HEK293 (cell line): ENCODE results near the gene KCNMA1.

Experiments used
- CTCF ChIA-PET: fragments of 350-600 bp; formaldehyde crosslinking; extraction: SDS; loops from one replicate; lab custom pipeline; 2021; ENCODE audit warnings: antibody characterized with exemption; lab: Yijun Ruan, JAX
- POLR2A ChIA-PET: fragments of 300-600 bp; formaldehyde crosslinking; extraction: SDS; loops from one replicate; lab custom pipeline; 2020; ENCODE audit warnings: antibody characterized with exemption, inconsistent platforms; lab: Yijun Ruan, JAX
- H3K27ac ChIP-seq: fragments of 200-500 bp; sonication (Bioruptor generic); 2 replicates; pipeline ENCODE4 v1.5.1; 2014; ENCODE audit warnings: low read depth, low read length, control low read depth, inconsistent platforms; ENCODE audit errors: extremely low read depth
- H3K36me3 ChIP-seq, 2 experiments: fragments of 200-500 bp in 1 of 2; sonication (Bioruptor generic) in 1 of 2; 1 replicate in 1 of 2; 2 replicates in 1 of 2; pipeline ENCODE4 v1.5.1; 2014 to 2017; ENCODE audit warnings: inconsistent platforms in 2 of 2, low read length in 2 of 2; ENCODE audit not compliant: control insufficient read depth in 2 of 2, insufficient read depth in 1 of 2
- H3K4me1 ChIP-seq: fragments of 200-500 bp; sonication (Bioruptor generic); 2 replicates; pipeline ENCODE4 v1.5.1; 2014; ENCODE audit warnings: mild to moderate bottlenecking, low read length, inconsistent platforms; ENCODE audit not compliant: control insufficient read depth, insufficient read depth
- H3K4me3 ChIP-seq: 2 replicates; pipeline ENCODE4 v1.5.1; 2011; ENCODE audit warnings: low read depth, mild to moderate bottlenecking, control low read depth, low read length, moderate library complexity
- H3K9me3 ChIP-seq: fragments of 200-500 bp; sonication (Bioruptor generic); 2 replicates; pipeline ENCODE4 v1.5.1; 2014; ENCODE audit warnings: low read depth, low read length, inconsistent platforms; ENCODE audit not compliant: control insufficient read depth, insufficient read depth
- CTCF ChIP-seq: fragments of 450-650 bp; formaldehyde crosslinking; IDR thresholded peaks from 2 replicates; pipeline ENCODE4 v1.5.1; 2016; ENCODE audit warnings: missing biosample characterization, missing genetic modification characterization
- KLF1 ChIP-seq: fragments of 450-650 bp; formaldehyde crosslinking; IDR thresholded peaks from 2 replicates; pipeline ENCODE4 v1.5.1; 2016; ENCODE audit warnings: missing biosample characterization, missing genetic modification characterization
- ZBTB21 ChIP-seq: fragments of 450-650 bp; formaldehyde crosslinking; IDR thresholded peaks from 2 replicates; pipeline ENCODE4 v1.5.1; 2017; ENCODE audit warnings: missing biosample characterization, missing genetic modification characterization
- ZBTB7A ChIP-seq: fragments of 450-650 bp; formaldehyde crosslinking; IDR thresholded peaks from 2 replicates; pipeline ENCODE4 v1.5.1; 2016; ENCODE audit warnings: low read depth, missing biosample characterization, missing genetic modification characterization
- ZFP3 ChIP-seq: fragments of 450-650 bp; formaldehyde crosslinking; IDR thresholded peaks from 2 replicates; pipeline ENCODE4 v1.5.1; 2016; ENCODE audit warnings: low read depth, missing biosample characterization, missing genetic modification characterization
- ZNF140 ChIP-seq: fragments of 450-650 bp; formaldehyde crosslinking; IDR thresholded peaks from 2 replicates; pipeline ENCODE4 v1.5.1; 2016; ENCODE audit warnings: missing biosample characterization, missing genetic modification characterization
- ZNF19 ChIP-seq: fragments of 450-650 bp; formaldehyde crosslinking; IDR thresholded peaks from 2 replicates; pipeline ENCODE4; 2016; ENCODE audit warnings: missing biosample characterization, missing genetic modification characterization, low read depth
- ZNF23 ChIP-seq: fragments of 450-650 bp; formaldehyde crosslinking; IDR thresholded peaks from 2 replicates; pipeline ENCODE4 v1.5.1; 2016; ENCODE audit warnings: missing biosample characterization, missing genetic modification characterization, borderline replicate concordance
- ZNF239 ChIP-seq: fragments of 450-650 bp; formaldehyde crosslinking; IDR thresholded peaks from 2 replicates; pipeline ENCODE4 v1.5.1; 2016; ENCODE audit warnings: missing biosample characterization, missing genetic modification characterization
- ZNF274 ChIP-seq, 2 experiments: fragments of 200-500 bp in 1 of 2; fragments of 450-650 bp in 1 of 2; sonication (Bioruptor generic) in 1 of 2; formaldehyde crosslinking in 1 of 2; IDR thresholded peaks; 2 replicates each; pipeline versions ENCODE4 v1.5.1 to v1.6.1; 2014 to 2016; ENCODE audit warnings: borderline replicate concordance in 1 of 2, inconsistent platforms in 1 of 2, low read length in 1 of 2, missing biosample characterization in 1 of 2, missing genetic modification characterization in 1 of 2
- ZNF341 ChIP-seq: fragments of 450-650 bp; formaldehyde crosslinking; IDR thresholded peaks from 2 replicates; pipeline ENCODE4; 2016; ENCODE audit warnings: low read depth, missing biosample characterization, missing genetic modification characterization
- ZNF366 ChIP-seq: fragments of 450-650 bp; formaldehyde crosslinking; conservative IDR thresholded peaks from 2 replicates; pipeline ENCODE4 v1.5.1; 2016; ENCODE audit warnings: missing biosample characterization, missing genetic modification characterization
- ZNF391 ChIP-seq: fragments of 450-650 bp; formaldehyde crosslinking; IDR thresholded peaks from 2 replicates; pipeline ENCODE4 v1.5.1; 2016; ENCODE audit warnings: low read depth, missing biosample characterization, missing genetic modification characterization, borderline replicate concordance
- ZNF416 ChIP-seq: fragments of 450-650 bp; formaldehyde crosslinking; IDR thresholded peaks from 2 replicates; pipeline ENCODE4 v1.5.1; 2016; ENCODE audit warnings: missing biosample characterization, missing genetic modification characterization
- ZNF513 ChIP-seq: fragments of 450-650 bp; IDR thresholded peaks from 2 replicates; pipeline ENCODE4 v1.5.1; 2018; ENCODE audit warnings: missing biosample characterization, missing genetic modification characterization
- ZNF555 ChIP-seq: fragments of 450-650 bp; formaldehyde crosslinking; conservative IDR thresholded peaks from 2 replicates; pipeline ENCODE4 v1.5.1; 2017; ENCODE audit warnings: missing biosample characterization, mild to moderate bottlenecking, missing genetic modification characterization, inconsistent platforms
- ZNF596 ChIP-seq: fragments of 450-650 bp; IDR thresholded peaks from 2 replicates; pipeline ENCODE4 v1.5.0; 2018; ENCODE audit warnings: missing biosample characterization, mild to moderate bottlenecking, missing genetic modification characterization, moderate library complexity
- ZNF639 ChIP-seq: fragments of 450-650 bp; formaldehyde crosslinking; IDR thresholded peaks from 2 replicates; pipeline ENCODE4 v1.5.1; 2016; ENCODE audit warnings: missing biosample characterization, missing genetic modification characterization
- ZNF76 ChIP-seq: fragments of 450-650 bp; formaldehyde crosslinking; IDR thresholded peaks from 2 replicates; pipeline ENCODE4; 2016; ENCODE audit warnings: low read depth, missing biosample characterization, missing genetic modification characterization, borderline replicate concordance
- ZNF785 ChIP-seq: fragments of 450-650 bp; formaldehyde crosslinking; IDR thresholded peaks from 2 replicates; pipeline ENCODE4 v1.5.1; 2016; ENCODE audit warnings: missing biosample characterization, missing genetic modification characterization
- ZSCAN4 ChIP-seq: fragments of 450-650 bp; formaldehyde crosslinking; IDR thresholded peaks from 2 replicates; pipeline ENCODE4 v1.5.1; 2017; ENCODE audit warnings: missing biosample characterization, missing genetic modification characterization
- TF ChIP-seq, protein P1 (sequence below): fragments of 450-650 bp; IDR thresholded peaks from 2 replicates; pipeline ENCODE4 v1.5.1; 2018; ENCODE audit warnings: missing biosample characterization, mild to moderate bottlenecking, missing genetic modification characterization
- TF ChIP-seq, protein P2 (sequence below): fragments of 450-650 bp; formaldehyde crosslinking; IDR thresholded peaks from 2 replicates; pipeline ENCODE4 v1.5.1; 2016; ENCODE audit warnings: missing biosample characterization, missing genetic modification characterization, borderline replicate concordance
- TF ChIP-seq, protein P3 (sequence below): IDR thresholded peaks from 2 replicates; pipeline ENCODE4 v1.6.1; 2011; ENCODE audit warnings: mild to moderate bottlenecking, low read depth, low read length, borderline replicate concordance

KCNMA1 gene

GRCh38 chr10:76990561-76990960, 647.0 kb downstream of the KCNMA1 start (continued):
- TF ChIP-seq ZBTB7A (tag by site-specific recombination) (no peak), ZFP3 (tag by site-specific recombination) (no peak), ZNF555 (tag by site-specific recombination) (no peak), ZNF140 (tag by site-specific recombination) (no peak)

DNA sequence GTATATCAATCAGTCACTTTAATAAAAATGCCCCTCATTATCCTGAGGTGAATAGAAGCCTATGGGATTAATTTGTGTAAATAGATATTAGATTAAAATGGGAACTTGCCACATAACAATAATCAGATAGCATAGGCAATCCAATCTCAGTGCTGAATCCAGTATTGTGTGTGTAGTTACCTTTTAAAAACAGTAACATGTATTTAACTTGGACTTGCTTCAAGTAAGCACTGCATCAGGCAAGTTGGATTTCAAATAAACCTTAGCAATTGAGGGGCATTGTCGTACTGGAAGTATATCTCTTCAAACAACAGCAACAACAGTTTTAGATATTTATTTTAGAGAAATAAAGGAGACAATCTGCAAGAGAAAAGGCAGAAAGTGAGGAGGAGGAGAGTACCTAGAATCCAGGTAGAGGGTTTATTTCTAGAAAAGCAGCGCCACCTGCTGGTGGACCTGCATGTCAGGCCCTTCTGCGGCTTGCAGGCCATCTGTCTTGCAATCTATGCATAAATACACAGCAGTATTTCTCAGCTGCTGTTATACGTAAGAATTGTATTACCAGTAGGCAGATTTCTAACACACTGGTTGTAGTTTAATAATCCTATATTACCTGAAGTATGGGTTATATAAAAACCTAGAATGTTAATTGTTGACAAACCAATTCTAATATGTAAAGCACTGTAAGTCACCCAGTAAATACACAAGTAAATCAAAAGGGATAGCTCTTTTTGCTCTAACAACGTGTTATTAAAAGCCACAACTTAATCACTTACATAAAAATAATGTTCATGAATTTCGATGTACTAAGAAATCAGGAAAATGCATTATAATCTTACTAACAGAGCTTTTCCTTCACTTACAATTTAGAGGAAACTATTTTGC, 652.8 kb downstream of the KCNMA1 start:
- Histone ChIP-seq H3K9me3 (no peaks in the 10 kb centered on the region), H3K36me3 (no peaks in the 10 kb centered on the region), H3K27ac (no peak overlapping the region), H3K4me3 (no peak overlapping the region), H3K4me1 (no peaks in the 10 kb centered on the region)
- POLR2A ChIA-PET, result no interaction called here
- CTCF ChIA-PET, result interaction anchor here (0.6 to 1.3 kb wide), 21 partner anchors 9 to 1748 kb away, joined by 3 to 11 read pairs (median 3); no protein-coding TSS in a partner anchor
- TF ChIP-seq ZNF76 (no peak), ZNF23 (no peak), ZNF391 (tag by site-specific recombination) (no peak), ZNF513 (peak; percentile 47), CTCF (0 out of 2 replicates have a peak, but pooled peaks have one; percentile 51), KLF1 (no peak), ZBTB21 (tag by site-specific recombination) (no peak), ZNF639 (tag by site-specific recombination) (no peak), ZNF366 (tag by site-specific recombination) (0 out of 2 replicates have a peak, but pooled peaks have one; percentile 21), ZNF239 (tag by site-specific recombination) (no peak), ZSCAN4 (tag by site-specific recombination) (no peak), ZNF19 (tag by site-specific recombination) (no peak), ZNF596 (tag by site-specific recombination) (no peak), ZBTB7A (tag by site-specific recombination) (no peak), ZNF341 (tag by site-specific recombination) (no peak), ZNF785 (no peak), ZNF416 (tag by site-specific recombination) (no peak), ZNF274 (IDR thresholded peaks at IDR 0.05; ENCODE audit: low read length) (no peak), ZNF274 (tag by site-specific recombination; IDR thresholded peaks at IDR 0.05; ENCODE audit: borderline replicate concordance) (no peak)
- TF ChIP-seq, protein P1, sequence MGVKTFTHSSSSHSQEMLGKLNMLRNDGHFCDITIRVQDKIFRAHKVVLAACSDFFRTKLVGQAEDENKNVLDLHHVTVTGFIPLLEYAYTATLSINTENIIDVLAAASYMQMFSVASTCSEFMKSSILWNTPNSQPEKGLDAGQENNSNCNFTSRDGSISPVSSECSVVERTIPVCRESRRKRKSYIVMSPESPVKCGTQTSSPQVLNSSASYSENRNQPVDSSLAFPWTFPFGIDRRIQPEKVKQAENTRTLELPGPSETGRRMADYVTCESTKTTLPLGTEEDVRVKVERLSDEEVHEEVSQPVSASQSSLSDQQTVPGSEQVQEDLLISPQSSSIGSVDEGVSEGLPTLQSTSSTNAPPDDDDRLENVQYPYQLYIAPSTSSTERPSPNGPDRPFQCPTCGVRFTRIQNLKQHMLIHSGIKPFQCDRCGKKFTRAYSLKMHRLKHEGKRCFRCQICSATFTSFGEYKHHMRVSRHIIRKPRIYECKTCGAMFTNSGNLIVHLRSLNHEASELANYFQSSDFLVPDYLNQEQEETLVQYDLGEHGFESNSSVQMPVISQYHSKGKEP (tag by site-specific recombination), result peak; percentile 57; the same call in 1 of the 2 replicates
- TF ChIP-seq, protein P2, sequence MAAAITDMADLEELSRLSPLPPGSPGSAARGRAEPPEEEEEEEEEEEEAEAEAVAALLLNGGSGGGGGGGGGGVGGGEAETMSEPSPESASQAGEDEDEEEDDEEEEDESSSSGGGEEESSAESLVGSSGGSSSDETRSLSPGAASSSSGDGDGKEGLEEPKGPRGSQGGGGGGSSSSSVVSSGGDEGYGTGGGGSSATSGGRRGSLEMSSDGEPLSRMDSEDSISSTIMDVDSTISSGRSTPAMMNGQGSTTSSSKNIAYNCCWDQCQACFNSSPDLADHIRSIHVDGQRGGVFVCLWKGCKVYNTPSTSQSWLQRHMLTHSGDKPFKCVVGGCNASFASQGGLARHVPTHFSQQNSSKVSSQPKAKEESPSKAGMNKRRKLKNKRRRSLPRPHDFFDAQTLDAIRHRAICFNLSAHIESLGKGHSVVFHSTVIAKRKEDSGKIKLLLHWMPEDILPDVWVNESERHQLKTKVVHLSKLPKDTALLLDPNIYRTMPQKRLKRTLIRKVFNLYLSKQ (tag by site-specific recombination), result no peak
- TF ChIP-seq, protein P3, sequence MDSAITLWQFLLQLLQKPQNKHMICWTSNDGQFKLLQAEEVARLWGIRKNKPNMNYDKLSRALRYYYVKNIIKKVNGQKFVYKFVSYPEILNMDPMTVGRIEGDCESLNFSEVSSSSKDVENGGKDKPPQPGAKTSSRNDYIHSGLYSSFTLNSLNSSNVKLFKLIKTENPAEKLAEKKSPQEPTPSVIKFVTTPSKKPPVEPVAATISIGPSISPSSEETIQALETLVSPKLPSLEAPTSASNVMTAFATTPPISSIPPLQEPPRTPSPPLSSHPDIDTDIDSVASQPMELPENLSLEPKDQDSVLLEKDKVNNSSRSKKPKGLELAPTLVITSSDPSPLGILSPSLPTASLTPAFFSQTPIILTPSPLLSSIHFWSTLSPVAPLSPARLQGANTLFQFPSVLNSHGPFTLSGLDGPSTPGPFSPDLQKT, result no peak
